ENCODE results near the gene ASCC1. TPM values are rescaled to one million over a fixed set of nuclear protein-coding genes. Genes with fewer than 3 reads are reported as not detected.

The ASCC1 gene
- total and polyA plus RNA-seq, 10 donors, result 11.9 to 41.7 (median 33.8) TPM

GRCh38 chr10:72092171-72092924, 123.7 kb downstream of the ASCC1 start:
- Histone ChIP-seq H3K9me3 (no peaks in the 10 kb centered on the region), H3K4me1 (peaks cover 0 to 30% (median 23%) of the 10 kb centered on the region in 6 donors), H3K36me3 (peaks cover 0 to 46% (median 15%) of the 10 kb centered on the region in 6 donors), H3K27ac (no peak overlapping the region), H3K27me3 (replicated peaks in 1 of 7) (peaks cover 0 to 18% (median 14%) of the 10 kb centered on the region in 7 donors), H3K4me3 (no peak overlapping the region)
- 91 to 96% (median 93%) methylated on average over 8 of the region's 8 CpGs for WGBS, 5 donors
- intact Hi-C loops (cut with DNase I; ENCODE audit: low total_unique reads), result no loop called here
- TF ChIP-seq POLR2A (IDR thresholded peaks at IDR 0.05) (no peak), POLR2AphosphoS5 (IDR thresholded peaks at IDR 0.05) (no peak), CTCF (IDR thresholded peaks at IDR 0.05 in 8 of 11, conservative IDR thresholded peaks at IDR 0.05 in 3 of 11) (no peak)
- DNase-seq, result no peak

GRCh38 chr10:72090326-72090725, 125.8 kb downstream of the ASCC1 start:
- H3K27me3 ChIP-seq (replicated peaks in 1 of 7), result peaks cover 0 to 30% (median 16%) of the 10 kb centered on the region in 7 donors
- no peak for DNase-seq
- 93 to 100% (median 99%) methylated on average over 3 of the region's 3 CpGs for WGBS, 5 donors
- no peak overlapping the region for H3K4me3 ChIP-seq
- TF ChIP-seq CTCF (IDR thresholded peaks at IDR 0.05 in 8 of 11, conservative IDR thresholded peaks at IDR 0.05 in 3 of 11) (no peak), POLR2AphosphoS5 (IDR thresholded peaks at IDR 0.05) (no peak), POLR2A (IDR thresholded peaks at IDR 0.05) (no peak)
- no peaks in the 10 kb centered on the region for H3K9me3 ChIP-seq
- H3K36me3 ChIP-seq, result peaks cover 0 to 28% (median 0%) of the 10 kb centered on the region in 6 donors
- H3K4me1 ChIP-seq, result peaks cover 8 to 50% (median 41%) of the 10 kb centered on the region in 6 donors
- peak overlapping the region in 4 of 8 donors; percentile 89 to 91 (median 90) for H3K27ac ChIP-seq
- intact Hi-C loops (cut with DNase I; ENCODE audit: low total_unique reads), result no loop called here

GRCh38 chr10:72089618-72090017, 126.5 kb downstream of the ASCC1 start:
- peak overlapping the region in 6 of 8 donors; percentile 63 to 91 (median 90) for H3K27ac ChIP-seq
- intact Hi-C loops (cut with DNase I; ENCODE audit: low total_unique reads), result no loop called here
- no peak overlapping the region for H3K4me3 ChIP-seq
- no peak for DNase-seq
- peaks cover 8 to 58% (median 44%) of the 10 kb centered on the region in 6 donors for H3K4me1 ChIP-seq
- peaks cover 0 to 30% (median 16%) of the 10 kb centered on the region in 7 donors for H3K27me3 ChIP-seq (replicated peaks in 1 of 7)
- no peaks in the 10 kb centered on the region for H3K9me3 ChIP-seq
- no peak for TF ChIP-seq POLR2A (IDR thresholded peaks at IDR 0.05)
- peak in 1 of 3 donors; percentile 19 for TF ChIP-seq POLR2AphosphoS5 (IDR thresholded peaks at IDR 0.05)
- no peak for TF ChIP-seq CTCF (IDR thresholded peaks at IDR 0.05 in 8 of 11, conservative IDR thresholded peaks at IDR 0.05 in 3 of 11)
- peaks cover 0 to 24% (median 0%) of the 10 kb centered on the region in 6 donors for H3K36me3 ChIP-seq
- 58 to 83% (median 68%) methylated on average over 6 of the region's 6 CpGs for WGBS, 5 donors

GRCh38 chr10:72088889-72089575, 127.0 kb downstream of the ASCC1 start:
- H3K9me3 ChIP-seq, result no peaks in the 10 kb centered on the region
- peak overlapping the region in 6 of 8 donors; percentile 50 to 78 (median 58) for H3K4me3 ChIP-seq
- 37 to 66% (median 46%) methylated on average over 10 to 14 of the region's 14 CpGs for WGBS, 5 donors
- peaks cover 0 to 19% (median 0%) of the 10 kb centered on the region in 6 donors for H3K36me3 ChIP-seq
- TF ChIP-seq CTCF (IDR thresholded peaks at IDR 0.05 in 8 of 11, conservative IDR thresholded peaks at IDR 0.05 in 3 of 11), result no peak
- H3K4me1 ChIP-seq, result peaks cover 8 to 63% (median 44%) of the 10 kb centered on the region in 6 donors
- peak; percentile 86 for DNase-seq
- H3K27me3 ChIP-seq (replicated peaks in 1 of 7), result peaks cover 0 to 30% (median 16%) of the 10 kb centered on the region in 7 donors
- intact Hi-C loops (cut with DNase I; ENCODE audit: low total_unique reads), result no loop called here
- H3K27ac ChIP-seq, result peak overlapping the region; percentile 63 to 91 (median 89)

All from spleen (tissue), 11 donors.